VCaP (cell line): ENCODE measurements around the gene USP7.

Experiments used
- H3K27ac ChIP-seq: fragments of 450-650 bp; 2 replicates; pipeline ENCODE4 v1.5.1; 2017
- CTCF ChIP-seq: fragments of 450-650 bp; conservative IDR thresholded peaks from 2 replicates; pipeline ENCODE4 v1.5.1; 2017; ENCODE audit warnings: mild to moderate bottlenecking, moderate library complexity

The USP7 gene

GRCh38 chr16:8929086-8929748 lies 34.5 kb downstream of the USP7 start:
- H3K27ac ChIP-seq: no peak overlapping the region
- no peak for TF ChIP-seq CTCF

- no peak for TF ChIP-seq CTCF
Measured at GRCh38 chr16:8928467-8928957, 35.2 kb downstream of the USP7 start.

GRCh38 chr16:8926827-8927226 lies 36.9 kb downstream of the USP7 start:
- H3K27ac ChIP-seq: no peak overlapping the region
- no peak for TF ChIP-seq CTCF

More at GRCh38 chr16:8928467-8928957, 35.2 kb downstream of the USP7 start:
- no peak overlapping the region for H3K27ac ChIP-seq

GRCh38 chr16:8925455-8925854 lies 38.3 kb downstream of the USP7 start:
- H3K27ac ChIP-seq: no peak overlapping the region
- no peak for TF ChIP-seq CTCF

- no peak overlapping the region for H3K27ac ChIP-seq
- TF ChIP-seq CTCF: no peak
Measured at GRCh38 chr16:8924214-8924613, 39.5 kb downstream of the USP7 start.

GRCh38 chr16:8923199-8923598 lies 40.5 kb downstream of the USP7 start:
- H3K27ac ChIP-seq: no peak overlapping the region
- 0 out of 2 replicates have a peak, but pooled peaks have one; percentile 12 for TF ChIP-seq CTCF

GRCh38 chr16:8921347-8921984 lies 42.2 kb downstream of the USP7 start:
- no peak overlapping the region for H3K27ac ChIP-seq
- TF ChIP-seq CTCF: no peak
